ENCODE measurements around the gene DGKK. TPM values are rescaled to one million over a fixed set of nuclear protein-coding genes. Genes with fewer than 3 reads are reported as not detected.
A peak's percentile ranks its signal among the peaks of the same experiment; 100 is the strongest.

DGKK gene
- total and polyA plus RNA-seq, 2 of the 4 experiments (the other 2 are of a cell fraction), result not detected

- CTCF ChIA-PET, result no interaction called here
- no peak overlapping the region for H3K23ac ChIP-seq (ENCODE audit: low read depth, low read length)
- no peak overlapping the region for H3K4ac ChIP-seq (ENCODE audit: low read depth, low read length)
- dilution Hi-C loops (cut with HindIII; ENCODE audit: low sequenced_read_pairs, unreplicated experiment) (no loop called here), intact Hi-C loops (cut with micrococcal nuclease) (no loop called here), in situ Hi-C loops (cut with MboI; ENCODE audit: low sequenced_read_pairs) (no loop called here)
- H2BK120ac ChIP-seq (ENCODE audit: low read depth, low read length), result no peak overlapping the region
- H2AK9ac ChIP-seq (replicated peaks; ENCODE audit: low read depth, low read length, poor library complexity), result no peak overlapping the region
- H2AFZ ChIP-seq (replicated peaks; ENCODE audit: low read length, poor library complexity), result no peak overlapping the region
- no peaks in the 10 kb centered on the region for H3K79me1 ChIP-seq (ENCODE audit: low read depth in 1 of 2, low read length in 2 of 2)
- no peaks in the 10 kb centered on the region for H3K36me3 ChIP-seq (ENCODE audit: control insufficient read depth, insufficient read depth, low read length)
- H2BK5ac ChIP-seq (ENCODE audit: low read depth, low read length, poor library complexity, severe bottlenecking), result no peak overlapping the region
- H2BK20ac ChIP-seq (ENCODE audit: low read depth, low read length), result no peak overlapping the region
- no peak overlapping the region for H4K5ac ChIP-seq (ENCODE audit: low read depth, low read length)
- H2AK5ac ChIP-seq (ENCODE audit: low read depth, low read length), result no peak overlapping the region
- H3K4me3 ChIP-seq (ENCODE audit: insufficient read depth, low read depth, low read length), result no peak overlapping the region
- H2BK15ac ChIP-seq (ENCODE audit: low read depth, low read length), result no peak overlapping the region
- BruUV-seq (replicated peaks), result no TSS peak
- H3K9me3 ChIP-seq (ENCODE audit: control insufficient read depth, insufficient read depth, low read length), result no peaks in the 10 kb centered on the region
- WGBS, 2 experiments (ENCODE audit: extremely low coverage in 2 of 2, insufficient read length in 1 of 2), result no CpG with 5 or more reads among the region's 3 CpGs
- H3K14ac ChIP-seq (replicated peaks; ENCODE audit: low read depth, low read length), result no peak overlapping the region
- no peak for DNase-seq
- H3K9me1 ChIP-seq (ENCODE audit: insufficient read depth, low read length), result no peaks in the 10 kb centered on the region
- peaks cover 4% of the 10 kb centered on the region for H3K27me3 ChIP-seq (ENCODE audit: control insufficient read depth, insufficient read depth, low read length)
- no peak overlapping the region for H4K8ac ChIP-seq (ENCODE audit: low read depth in 2 of 2, low read length in 2 of 2)
- H3K27ac ChIP-seq (ENCODE audit: insufficient read depth, low read length), result no peak overlapping the region
- no peaks in the 10 kb centered on the region for H3K4me1 ChIP-seq (ENCODE audit: control insufficient read depth, insufficient read depth, low read length)
- H3K9ac ChIP-seq (ENCODE audit: low read depth, low read length), result no peak overlapping the region
- POLR2A ChIA-PET (ENCODE audit: unreplicated experiment), result no interaction called here
- H4K20me1 ChIP-seq (ENCODE audit: insufficient read depth, low read length), result no peaks in the 10 kb centered on the region
- no peak overlapping the region for H3K18ac ChIP-seq (ENCODE audit: low read depth, low read length)
- no peak overlapping the region for H4K91ac ChIP-seq (ENCODE audit: insufficient read depth, low read depth, low read length)
- no peak overlapping the region for H3K4me2 ChIP-seq (ENCODE audit: low read depth, low read length)
- TF ChIP-seq RFX5 (IDR thresholded peaks at IDR 0.05; ENCODE audit: low read depth, low read length), result no peak
- TF ChIP-seq RCOR1 (IDR thresholded peaks at IDR 0.05; ENCODE audit: insufficient replicate concordance, low read length), result no peak
- no peak for TF ChIP-seq NFE2L2 (IDR thresholded peaks at IDR 0.05; ENCODE audit: low read depth, low read length)
- peak; percentile 50; the same call in 1 of the 2 replicates for TF ChIP-seq CEBPB (IDR thresholded peaks at IDR 0.05; ENCODE audit: low read depth, low read length)
- no peak overlapping the region for H3K56ac ChIP-seq (ENCODE audit: extremely low read depth, insufficient read depth, low read length)
- ATAC-seq (ENCODE audit: low read depth), result no peak
These were observed 12.1 kb downstream of the DGKK start for GRCh38 chrX:50458483-50458882.

Measured in IMR-90 (cell line).